GM12865 (cell line): ENCODE data around the gene RAP1GAP2.

Source experiments
- DNase-seq: peaks from one replicate; pipeline ENCODE4 v3.0.0; 2010; ENCODE audit warnings: low read depth
- H3K4me3 ChIP-seq: 2 replicates; pipeline ENCODE4 v1.5.1; 2011; ENCODE audit warnings: mild to moderate bottlenecking, low read depth, low read length, control low read depth
- CTCF ChIP-seq: IDR thresholded peaks from 2 replicates; pipeline ENCODE4 v1.5.1; 2011; ENCODE audit warnings: low read length, control low read depth, low read depth, inconsistent platforms; ENCODE audit not compliant: insufficient read depth; ENCODE audit errors: missing control alignments

The RAP1GAP2 gene

GRCh38 chr17:2821868-2822267 lies 25.6 kb downstream of the RAP1GAP2 start:
- DNase-seq: no peak
- no peak for TF ChIP-seq CTCF
- no peak overlapping the region for H3K4me3 ChIP-seq

GRCh38 chr17:2822358-2822757 lies 26.1 kb downstream of the RAP1GAP2 start:
- no peak for DNase-seq
- H3K4me3 ChIP-seq: no peak overlapping the region
- no peak for TF ChIP-seq CTCF

GRCh38 chr17:2825253-2825970 lies 29.2 kb downstream of the RAP1GAP2 start:
- H3K4me3 ChIP-seq: no peak overlapping the region
- DNase-seq: no peak
- no peak for TF ChIP-seq CTCF

GRCh38 chr17:2828397-2829038 lies 32.3 kb downstream of the RAP1GAP2 start:
- no peak overlapping the region for H3K4me3 ChIP-seq
- peak; percentile 72 for DNase-seq
- peak; percentile 92 for TF ChIP-seq CTCF

GRCh38 chr17:2830678-2831077 lies 34.4 kb downstream of the RAP1GAP2 start:
- no peak for TF ChIP-seq CTCF
- no peak overlapping the region for H3K4me3 ChIP-seq
- DNase-seq: no peak

- DNase-seq: no peak
- no peak for TF ChIP-seq CTCF
Measured at GRCh38 chr17:2835780-2836179, 39.5 kb downstream of the RAP1GAP2 start.

More at GRCh38 chr17:2835780-2836179, 39.5 kb downstream of the RAP1GAP2 start:
- no peak overlapping the region for H3K4me3 ChIP-seq
